Glutamatergic neuron (in vitro differentiated cells): ENCODE results near the gene UBE2B. TPM values are rescaled to one million over a fixed set of nuclear protein-coding genes. Genes with fewer than 3 reads are reported as not detected.

Experiments
- DNase-seq: peaks from one replicate; pipeline ENCODE4 v3.0.0; 2022
- H3K27ac Mint-ChIP-seq: one replicate; pipeline ENCODE4 v1.8.0; 2020; ENCODE audit warnings: mild to moderate bottlenecking, mixed read lengths, inconsistent platforms; ENCODE audit not compliant: unreplicated experiment
- H3K27me3 Mint-ChIP-seq: one replicate; pipeline ENCODE4 v1.8.0; 2020; ENCODE audit warnings: mild to moderate bottlenecking, moderate library complexity, mixed read lengths, inconsistent platforms; ENCODE audit not compliant: unreplicated experiment
- H3K36me3 Mint-ChIP-seq: one replicate; pipeline ENCODE4 v1.8.0; 2020; ENCODE audit warnings: mild to moderate bottlenecking, mixed read lengths, inconsistent platforms; ENCODE audit not compliant: unreplicated experiment
- H3K4me1 Mint-ChIP-seq: one replicate; pipeline ENCODE4 v1.8.0; 2020; ENCODE audit warnings: mild to moderate bottlenecking, low read depth, mixed read lengths, inconsistent platforms; ENCODE audit not compliant: unreplicated experiment
- H3K4me3 Mint-ChIP-seq: one replicate; pipeline ENCODE4 v1.8.0; 2020; ENCODE audit warnings: mild to moderate bottlenecking, mixed read lengths, inconsistent platforms; ENCODE audit not compliant: unreplicated experiment
- H3K9me3 Mint-ChIP-seq: one replicate; pipeline ENCODE4 v1.8.0; 2020; ENCODE audit warnings: mild to moderate bottlenecking, moderate library complexity, mixed read lengths, inconsistent platforms; ENCODE audit not compliant: unreplicated experiment
- total RNA-seq: library from RNA; stranded (reverse); fragmentation: NEBNext Ultra II Directional; extraction: Animal tissue kit (Norgen Biotek cat#: 25700); gene quantifications from one replicate; pipeline ENCODE4 v1.2.1, GENCODE V29; 2021; ENCODE audit not compliant: unreplicated experiment
- TF ChIP-seq, protein P1 (sequence below): fragments of 200-600 bp; sonication (generic); IDR thresholded peaks from one replicate; pipeline ENCODE4 v1.5.0; 2021; ENCODE audit not compliant: partially characterized antibody, unreplicated experiment

Gene UBE2B
- total RNA-seq, 1 donor from 2014 or later: 67.3 TPM

DNA sequence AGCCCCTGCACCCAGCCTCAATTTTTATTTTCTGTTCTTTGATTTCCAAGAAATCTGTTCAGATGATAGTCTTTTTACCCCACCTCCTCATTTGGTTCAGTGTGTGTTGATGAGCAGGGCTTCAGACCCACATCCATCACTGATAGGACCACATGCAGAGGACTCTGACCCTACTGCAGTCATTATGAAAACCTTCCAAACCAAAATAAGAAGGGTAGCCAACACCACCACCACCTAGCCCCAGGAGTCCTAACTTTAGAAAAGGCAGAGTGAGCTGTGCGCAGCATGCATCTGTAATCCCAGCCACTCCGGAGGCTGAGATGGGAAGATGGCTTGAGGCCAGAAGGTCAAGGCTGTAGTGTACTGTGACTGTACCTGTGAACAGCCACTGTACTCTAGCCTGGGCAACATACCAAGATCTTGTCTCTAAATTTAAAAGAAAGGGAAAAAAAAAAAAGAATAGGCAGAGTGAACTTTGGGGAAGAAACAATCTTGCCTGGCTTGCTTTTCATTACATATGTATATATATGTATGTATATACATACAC is 27.3 kb downstream of the UBE2B start:
- DNase-seq: no peak
- Mint-ChIP-seq H3K4me1 (no peaks in the 10 kb centered on the region), H3K9me3 (no peaks in the 10 kb centered on the region), H3K27ac (no peak overlapping the region), H3K4me3 (no peak overlapping the region), H3K27me3 (no peaks in the 10 kb centered on the region), H3K36me3 (no peaks in the 10 kb centered on the region)
- TF ChIP-seq, protein P1, sequence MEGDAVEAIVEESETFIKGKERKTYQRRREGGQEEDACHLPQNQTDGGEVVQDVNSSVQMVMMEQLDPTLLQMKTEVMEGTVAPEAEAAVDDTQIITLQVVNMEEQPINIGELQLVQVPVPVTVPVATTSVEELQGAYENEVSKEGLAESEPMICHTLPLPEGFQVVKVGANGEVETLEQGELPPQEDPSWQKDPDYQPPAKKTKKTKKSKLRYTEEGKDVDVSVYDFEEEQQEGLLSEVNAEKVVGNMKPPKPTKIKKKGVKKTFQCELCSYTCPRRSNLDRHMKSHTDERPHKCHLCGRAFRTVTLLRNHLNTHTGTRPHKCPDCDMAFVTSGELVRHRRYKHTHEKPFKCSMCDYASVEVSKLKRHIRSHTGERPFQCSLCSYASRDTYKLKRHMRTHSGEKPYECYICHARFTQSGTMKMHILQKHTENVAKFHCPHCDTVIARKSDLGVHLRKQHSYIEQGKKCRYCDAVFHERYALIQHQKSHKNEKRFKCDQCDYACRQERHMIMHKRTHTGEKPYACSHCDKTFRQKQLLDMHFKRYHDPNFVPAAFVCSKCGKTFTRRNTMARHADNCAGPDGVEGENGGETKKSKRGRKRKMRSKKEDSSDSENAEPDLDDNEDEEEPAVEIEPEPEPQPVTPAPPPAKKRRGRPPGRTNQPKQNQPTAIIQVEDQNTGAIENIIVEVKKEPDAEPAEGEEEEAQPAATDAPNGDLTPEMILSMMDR: no peak

DNA sequence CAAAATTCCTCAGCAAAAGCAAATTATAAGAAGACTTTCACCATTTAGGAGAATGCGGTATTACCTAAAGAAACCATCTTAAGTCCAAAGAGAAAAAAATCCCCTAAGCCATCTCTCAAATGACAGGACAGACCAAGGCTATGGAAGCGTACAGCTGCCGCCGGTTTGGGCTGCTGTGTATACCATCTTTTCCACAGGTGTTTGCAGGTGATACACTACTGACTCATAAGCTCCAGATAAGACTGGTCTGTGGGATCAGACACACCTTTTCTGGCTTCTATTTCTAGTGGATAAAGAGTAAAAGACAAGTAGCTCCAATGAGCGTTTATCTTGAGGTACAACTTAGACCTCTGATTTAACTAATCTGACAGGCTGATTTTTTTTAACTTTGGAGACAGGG is 32.6 kb downstream of the UBE2B start:
- no peak for DNase-seq
- no peaks in the 10 kb centered on the region for H3K27me3 Mint-ChIP-seq
- H3K4me1 Mint-ChIP-seq: no peaks in the 10 kb centered on the region
- no peaks in the 10 kb centered on the region for H3K36me3 Mint-ChIP-seq
- H3K27ac Mint-ChIP-seq: no peak overlapping the region
- H3K9me3 Mint-ChIP-seq: no peaks in the 10 kb centered on the region
- H3K4me3 Mint-ChIP-seq: no peak overlapping the region
- TF ChIP-seq, protein P1: no peak

DNA sequence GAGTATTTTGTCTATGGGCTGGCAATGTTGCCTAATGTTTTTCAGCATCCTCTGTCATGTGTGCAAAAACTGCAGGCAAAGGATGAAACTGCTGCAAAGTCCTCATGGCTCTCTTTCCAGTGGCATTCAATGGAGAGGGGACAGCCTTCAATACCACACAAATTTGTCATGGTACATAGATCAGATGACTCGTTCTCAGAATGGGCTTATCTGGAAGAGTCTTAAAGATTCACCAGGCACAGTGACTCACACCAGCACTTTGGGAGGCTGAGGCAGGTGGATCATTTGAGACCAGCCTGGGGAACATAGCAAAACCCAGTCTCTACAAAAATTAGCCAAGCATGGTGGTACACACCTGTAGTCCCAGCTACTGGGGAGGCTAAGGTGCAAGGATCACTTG is 35.0 kb downstream of the UBE2B start:
- H3K27ac Mint-ChIP-seq: no peak overlapping the region
- H3K4me1 Mint-ChIP-seq: no peaks in the 10 kb centered on the region
- peaks cover 1% of the 10 kb centered on the region for H3K27me3 Mint-ChIP-seq
- H3K36me3 Mint-ChIP-seq: no peaks in the 10 kb centered on the region
- H3K9me3 Mint-ChIP-seq: no peaks in the 10 kb centered on the region
- TF ChIP-seq, protein P1: no peak
- no peak for DNase-seq
- no peak overlapping the region for H3K4me3 Mint-ChIP-seq

DNA sequence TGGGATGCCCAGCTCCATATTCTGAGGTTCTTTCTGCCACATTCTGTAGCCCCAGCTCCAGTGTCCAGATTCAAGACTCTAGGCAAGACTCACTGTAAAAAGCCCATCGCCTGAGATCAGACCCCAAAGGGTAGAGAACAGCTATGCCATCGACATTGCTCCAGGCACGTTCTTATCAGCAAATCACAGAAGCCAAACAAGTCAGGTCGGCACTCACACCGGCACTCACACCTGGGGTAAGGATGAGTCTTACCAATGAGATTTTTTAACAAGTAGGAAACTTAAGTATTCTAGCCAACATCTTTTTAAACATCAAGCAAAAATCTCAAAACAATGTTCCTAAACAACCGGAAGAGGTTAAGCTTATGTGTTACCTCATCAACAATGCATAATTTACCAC is 38.0 kb downstream of the UBE2B start:
- Mint-ChIP-seq H3K4me1 (no peaks in the 10 kb centered on the region), H3K9me3 (no peaks in the 10 kb centered on the region), H3K27me3 (peaks cover 3% of the 10 kb centered on the region), H3K27ac (no peak overlapping the region), H3K4me3 (no peak overlapping the region), H3K36me3 (no peaks in the 10 kb centered on the region)
- no peak for DNase-seq
- TF ChIP-seq, protein P1: no peak

DNA sequence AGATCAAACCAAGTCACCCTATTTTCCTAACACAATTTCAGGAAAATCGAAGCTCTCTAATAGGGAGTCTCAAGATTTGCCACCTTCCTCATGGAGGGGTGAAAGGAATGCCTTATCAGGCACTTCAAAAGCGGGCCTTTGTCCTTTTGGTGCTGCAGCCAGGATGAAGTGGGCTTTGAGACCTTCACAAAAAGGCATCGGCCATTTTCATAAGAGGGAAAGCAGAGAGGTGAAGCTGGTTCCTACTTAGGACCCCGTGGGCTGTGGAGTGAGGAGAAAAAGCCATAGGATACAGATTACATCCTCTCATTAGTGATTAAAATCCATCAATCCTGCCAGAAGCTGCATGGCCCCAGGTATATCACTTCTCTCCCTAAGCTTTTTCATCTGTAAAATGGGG is 39.5 kb downstream of the UBE2B start:
- no peak for DNase-seq
- Mint-ChIP-seq H3K27me3 (peaks cover 3% of the 10 kb centered on the region), H3K9me3 (no peaks in the 10 kb centered on the region), H3K27ac (peak overlapping the region; percentile 96), H3K4me1 (no peaks in the 10 kb centered on the region), H3K36me3 (no peaks in the 10 kb centered on the region), H3K4me3 (peak overlapping the region; percentile 98)
- TF ChIP-seq, protein P1: no peak
